CD4-positive, alpha-beta T cell treated with Interleukin-21 for 1 hour (primary cell): ENCODE measurements around the gene EGLN1.

ENCODE experiments used
- DNase-seq: peaks from one replicate; pipeline ENCODE4 v3.0.0-alpha.2; 2020

The EGLN1 gene

GRCh38 chr1:231420959-231421545 is 1.0 kb downstream of the EGLN1 start:
- peak; percentile 37 for DNase-seq

GRCh38 chr1:231420299-231420958 is 1.7 kb downstream of the EGLN1 start:
- DNase-seq, result no peak

- no peak for DNase-seq
Observed at GRCh38 chr1:231419738-231420298, 2.3 kb downstream of the EGLN1 start.

- DNase-seq, result no peak
Observed at GRCh38 chr1:231419147-231419546, 2.9 kb downstream of the EGLN1 start.

- no peak for DNase-seq
Observed at GRCh38 chr1:231418741-231419107, 3.4 kb downstream of the EGLN1 start.

- no peak for DNase-seq
Observed at GRCh38 chr1:231418101-231418740, 3.9 kb downstream of the EGLN1 start.

GRCh38 chr1:231417513-231417912 is 4.6 kb downstream of the EGLN1 start:
- no peak for DNase-seq

GRCh38 chr1:231416901-231417300 is 5.2 kb downstream of the EGLN1 start:
- DNase-seq, result no peak

GRCh38 chr1:231415018-231415583 is 7.0 kb downstream of the EGLN1 start:
- DNase-seq, result no peak

- DNase-seq, result no peak
Observed at GRCh38 chr1:231414260-231415016, 7.6 kb downstream of the EGLN1 start.

- DNase-seq, result no peak
Observed at GRCh38 chr1:231413749-231414082, 8.4 kb downstream of the EGLN1 start.

GRCh38 chr1:231411036-231411531 is 11.0 kb downstream of the EGLN1 start:
- DNase-seq, result no peak

- DNase-seq, result no peak
Observed at GRCh38 chr1:231410036-231410612, 12.0 kb downstream of the EGLN1 start.

- DNase-seq, result no peak
Observed at GRCh38 chr1:231408528-231409094, 13.5 kb downstream of the EGLN1 start.

GRCh38 chr1:231407547-231408396 is 14.3 kb downstream of the EGLN1 start:
- no peak for DNase-seq

GRCh38 chr1:231407049-231407448 is 15.0 kb downstream of the EGLN1 start:
- DNase-seq, result no peak

- no peak for DNase-seq
Observed at GRCh38 chr1:231404318-231404717, 17.8 kb downstream of the EGLN1 start.

GRCh38 chr1:231401478-231401877 is 20.6 kb downstream of the EGLN1 start:
- DNase-seq, result no peak

GRCh38 chr1:231397886-231398671 is 24.0 kb downstream of the EGLN1 start:
- DNase-seq, result no peak

GRCh38 chr1:231396643-231397042 is 25.4 kb downstream of the EGLN1 start:
- no peak for DNase-seq
